Caco-2 (cell line): ENCODE data around the gene RASGRF2. TPM values are rescaled to one million over a fixed set of nuclear protein-coding genes. Genes with fewer than 3 reads are reported as not detected.

Source experiments
- BruUV-seq: library from RNA; stranded (reverse); fragments of 400-500 nt; replicated peaks from 2 replicates; lab custom pipeline; 2021; lab: Mats Ljungman, UMichigan
- CTCF ChIA-PET: fragments of 300-600 bp; sonication (Branson Sonifier 250); formaldehyde crosslinking; loops from one replicate; lab custom pipeline; 2022; ENCODE audit warnings: antibody characterized with exemption; lab: Charles Lee
- POLR2A ChIA-PET: fragments of 300-600 bp; sonication (Branson Sonifier 250); formaldehyde crosslinking; loops from one replicate; lab custom pipeline; 2022; ENCODE audit warnings: antibody characterized with exemption; lab: Charles Lee
- DNase-seq, 2 experiments: peaks; one replicate each; pipeline versions ENCODE4 v3.0.0 to v3.0.0-alpha.2; 2020 to 2022
- H3K27me3 ChIP-seq: replicated peaks from 2 replicates; pipeline ENCODE4 v1.6.0; 2011; ENCODE audit warnings: low read length; ENCODE audit not compliant: control insufficient read depth, insufficient read depth
- H3K36me3 ChIP-seq: 2 replicates; pipeline ENCODE4 v1.5.1; 2011; ENCODE audit warnings: low read length; ENCODE audit not compliant: control insufficient read depth, insufficient read depth
- H3K4me1 ChIP-seq: fragments of 250-450 bp; sonication (Bioruptor Pico); 2 replicates; pipeline ENCODE4 v1.5.1; 2020; ENCODE audit warnings: mild to moderate bottlenecking
- H3K4me3 ChIP-seq: 2 replicates; pipeline ENCODE4 v1.5.1; 2011; ENCODE audit warnings: low read depth, mild to moderate bottlenecking, control low read depth, low read length
- H3K9me3 ChIP-seq: fragments of 250-450 bp; sonication (Bioruptor Pico); 2 replicates; pipeline ENCODE4 v1.5.1; 2020; ENCODE audit warnings: mild to moderate bottlenecking, moderate library complexity
- H3K27ac Mint-ChIP-seq: one replicate; pipeline ENCODE4 v1.8.0; 2022; ENCODE audit warnings: mixed read lengths; ENCODE audit not compliant: unreplicated experiment
- H3K27me3 Mint-ChIP-seq: one replicate; pipeline ENCODE4 v1.8.0; 2022; ENCODE audit warnings: mixed read lengths; ENCODE audit not compliant: insufficient read depth, unreplicated experiment
- H3K36me3 Mint-ChIP-seq: one replicate; pipeline ENCODE4 v1.8.0; 2022; ENCODE audit warnings: mild to moderate bottlenecking, mixed read lengths; ENCODE audit not compliant: insufficient read depth, unreplicated experiment
- H3K4me1 Mint-ChIP-seq: one replicate; pipeline ENCODE4 v1.8.0; 2022; ENCODE audit warnings: low read depth, mixed read lengths; ENCODE audit not compliant: unreplicated experiment
- H3K4me3 Mint-ChIP-seq: one replicate; pipeline ENCODE4 v1.8.0; 2022; ENCODE audit warnings: mild to moderate bottlenecking, moderate library complexity, mixed read lengths; ENCODE audit not compliant: unreplicated experiment
- H3K9me3 Mint-ChIP-seq: one replicate; pipeline ENCODE4 v1.8.0; 2022; ENCODE audit warnings: mixed read lengths; ENCODE audit not compliant: unreplicated experiment
- CTCF ChIP-seq, 2 experiments: fragments of 200-600 bp in 1 of 2; IDR thresholded peaks; 1 replicate in 1 of 2; 2 replicates in 1 of 2; pipeline versions ENCODE4 v1.5.1 to v1.8.0; 2011 to 2022; ENCODE audit warnings: antibody characterized with exemption in 1 of 2, control low read depth in 1 of 2, inconsistent platforms in 1 of 2, low read depth in 1 of 2, low read length in 1 of 2, mild to moderate bottlenecking in 1 of 2, moderate library complexity in 1 of 2; ENCODE audit not compliant: insufficient read depth in 1 of 2, severe bottlenecking in 1 of 2, unreplicated experiment in 1 of 2
- intact Hi-C: fragments of 100-400 bp; cut with micrococcal nuclease; formaldehyde crosslinking; loops from one replicate; pipeline ENCODE4 v1.10.0; 2022; ENCODE audit not compliant: unreplicated experiment
- total RNA-seq: library from RNA; stranded (reverse); gene quantifications from 2 replicates; pipeline ENCODE4 v1.2.3, GENCODE V29; 2022

Gene RASGRF2
- total RNA-seq, 1 experiment from 2014 or later = 23.1 TPM

GRCh38 chr5:80956272-80956671 is 3.9 kb upstream of the RASGRF2 start:
- H3K9me3 Mint-ChIP-seq = no peaks in the 10 kb centered on the region
- Histone ChIP-seq H3K9me3 (no peaks in the 10 kb centered on the region), H3K27me3 (no peaks in the 10 kb centered on the region), H3K4me3 (no peak overlapping the region), H3K4me1 (peaks cover 10% of the 10 kb centered on the region), H3K36me3 (no peaks in the 10 kb centered on the region)
- H3K27me3 Mint-ChIP-seq = peaks cover 3% of the 10 kb centered on the region
- no peak overlapping the region for H3K4me3 Mint-ChIP-seq
- H3K27ac Mint-ChIP-seq = no peak overlapping the region
- H3K4me1 Mint-ChIP-seq = peaks cover 7% of the 10 kb centered on the region
- POLR2A ChIA-PET = no interaction called here
- TF ChIP-seq CTCF (IDR thresholded peaks at IDR 0.05; ENCODE audit: insufficient read depth in 1 of 2, low read depth in 1 of 2, low read length in 1 of 2, severe bottlenecking in 1 of 2, unreplicated experiment in 1 of 2) = no peak
- DNase-seq = no peak
- no TSS peak for BruUV-seq
- H3K36me3 Mint-ChIP-seq = no peaks in the 10 kb centered on the region
- intact Hi-C loops = no loop called here
- CTCF ChIA-PET = no interaction called here

- CTCF ChIA-PET = interaction anchor here (0.6 kb wide), 1 partner anchor 143 kb away, joined by 3 read pairs; no protein-coding TSS in a partner anchor
- Mint-ChIP-seq H3K4me1 (peaks cover 13% of the 10 kb centered on the region), H3K27me3 (peaks cover 3% of the 10 kb centered on the region), H3K9me3 (no peaks in the 10 kb centered on the region), H3K27ac (no peak overlapping the region), H3K36me3 (no peaks in the 10 kb centered on the region), H3K4me3 (no peak overlapping the region)
- POLR2A ChIA-PET = no interaction called here
- Histone ChIP-seq H3K4me3 (no peak overlapping the region), H3K9me3 (no peaks in the 10 kb centered on the region), H3K27me3 (no peaks in the 10 kb centered on the region), H3K36me3 (no peaks in the 10 kb centered on the region), H3K4me1 (peaks cover 19% of the 10 kb centered on the region)
- no peak for TF ChIP-seq CTCF (IDR thresholded peaks at IDR 0.05; ENCODE audit: insufficient read depth in 1 of 2, low read depth in 1 of 2, low read length in 1 of 2, severe bottlenecking in 1 of 2, unreplicated experiment in 1 of 2)
- BruUV-seq = no TSS peak
- intact Hi-C loops = no loop called here
- DNase-seq = no peak
Observed at GRCh38 chr5:80957031-80957761, 3.0 kb upstream of the RASGRF2 start.

GRCh38 chr5:80958616-80959015 is 1.5 kb upstream of the RASGRF2 start:
- no peak for DNase-seq
- intact Hi-C loops = no loop called here
- BruUV-seq = no TSS peak
- Mint-ChIP-seq H3K27ac (no peak overlapping the region), H3K27me3 (peaks cover 3% of the 10 kb centered on the region), H3K4me3 (no peak overlapping the region), H3K36me3 (no peaks in the 10 kb centered on the region), H3K9me3 (no peaks in the 10 kb centered on the region), H3K4me1 (peaks cover 13% of the 10 kb centered on the region)
- H3K9me3 ChIP-seq = no peaks in the 10 kb centered on the region
- no peaks in the 10 kb centered on the region for H3K36me3 ChIP-seq
- ChIA-PET POLR2A (interaction anchor here (0.6 kb wide), 1 partner anchor 160 kb away, joined by 5 read pairs; no protein-coding TSS in a partner anchor), CTCF (no interaction called here)
- no peaks in the 10 kb centered on the region for H3K27me3 ChIP-seq
- peaks cover 26% of the 10 kb centered on the region for H3K4me1 ChIP-seq
- no peak overlapping the region for H3K4me3 ChIP-seq
- TF ChIP-seq CTCF (IDR thresholded peaks at IDR 0.05; ENCODE audit: insufficient read depth in 1 of 2, low read depth in 1 of 2, low read length in 1 of 2, severe bottlenecking in 1 of 2, unreplicated experiment in 1 of 2) = no peak
